Neuronal stem cell (in vitro differentiated cells): Measurements from ENCODE around the gene BCR.

ENCODE experiments used
- DNase-seq: peaks from one replicate; pipeline ENCODE4 v3.0.0-alpha.2; 2013; ENCODE audit warnings: low spot score
- H2AFZ ChIP-seq: one replicate; pipeline ENCODE4 v1.6.1; 2013; ENCODE audit warnings: mild to moderate bottlenecking, low read length, inconsistent platforms
- H2AK5ac ChIP-seq: 2 replicates; pipeline ENCODE4 v1.6.1; 2013; ENCODE audit warnings: low read depth, mild to moderate bottlenecking, inconsistent platforms, low read length, moderate library complexity, mixed read lengths
- H2BK120ac ChIP-seq: 2 replicates; pipeline ENCODE4 v1.6.1; 2013; ENCODE audit warnings: low read depth, mild to moderate bottlenecking, inconsistent platforms, low read length, moderate library complexity, mixed read lengths
- H2BK12ac ChIP-seq: one replicate; pipeline ENCODE4 v1.6.1; 2013; ENCODE audit warnings: low read length, inconsistent platforms
- H2BK15ac ChIP-seq: 2 replicates; pipeline ENCODE4 v1.6.1; 2013; ENCODE audit warnings: mild to moderate bottlenecking, low read length, inconsistent platforms, mixed read lengths
- H2BK5ac ChIP-seq: one replicate; pipeline ENCODE4 v1.6.1; 2013; ENCODE audit warnings: inconsistent platforms, mild to moderate bottlenecking, low read length, moderate library complexity
- H3K14ac ChIP-seq: one replicate; pipeline ENCODE4 v1.6.1; 2013; ENCODE audit warnings: low read length, inconsistent platforms
- H3K18ac ChIP-seq: 2 replicates; pipeline ENCODE4 v1.6.1; 2013; ENCODE audit warnings: low read length, inconsistent platforms
- H3K23ac ChIP-seq: 2 replicates; pipeline ENCODE4 v1.6.1; 2013; ENCODE audit warnings: low read depth, mild to moderate bottlenecking, mixed read lengths, low read length, inconsistent platforms; ENCODE audit not compliant: poor library complexity
- H3K27ac ChIP-seq: replicated peaks from 3 replicates; pipeline ENCODE4 v1.5.1; 2013; ENCODE audit warnings: low read length, inconsistent platforms
- H3K27me3 ChIP-seq, 3 experiments: 2 replicates each; pipeline ENCODE4 v1.6.1; 2013; ENCODE audit warnings: low read length in 3 of 3, mild to moderate bottlenecking in 2 of 3, inconsistent platforms in 1 of 3, low read depth in 1 of 3, mixed read lengths in 1 of 3, moderate library complexity in 1 of 3; ENCODE audit not compliant: control insufficient read depth in 3 of 3, insufficient read depth in 3 of 3
- H3K36me3 ChIP-seq, 2 donors: replicated peaks in 1 of 2; 2 replicates each; pipeline ENCODE4 v1.6.1; 2013; ENCODE audit warnings: low read length in 2 of 2; ENCODE audit not compliant: control insufficient read depth in 2 of 2, insufficient read depth in 2 of 2
- H3K4ac ChIP-seq: 2 replicates; pipeline ENCODE4 v1.6.1; 2013; ENCODE audit warnings: inconsistent platforms, mild to moderate bottlenecking, low read length, moderate library complexity
- H3K4me1 ChIP-seq, 2 donors: 1 replicate in 1 of 2; 2 replicates in 1 of 2; pipeline ENCODE4 v1.6.1; 2013; ENCODE audit warnings: low read length in 2 of 2, low read depth in 1 of 2; ENCODE audit not compliant: control insufficient read depth in 2 of 2, insufficient read depth in 1 of 2
- H3K4me2 ChIP-seq: one replicate; pipeline ENCODE4 v1.6.1; 2013; ENCODE audit warnings: mild to moderate bottlenecking, low read length, inconsistent platforms; ENCODE audit not compliant: insufficient read depth, poor library complexity, severe bottlenecking
- H3K4me3 ChIP-seq, 2 donors: 2 replicates each; pipeline ENCODE4 v1.5.1; 2013; ENCODE audit warnings: low read length in 2 of 2, mild to moderate bottlenecking in 2 of 2, inconsistent platforms in 1 of 2, moderate library complexity in 1 of 2
- H3K79me1 ChIP-seq: one replicate; pipeline ENCODE4 v1.6.1; 2013; ENCODE audit warnings: low read depth, mild to moderate bottlenecking, inconsistent platforms, low read length, moderate library complexity
- H3K9ac ChIP-seq: one replicate; pipeline ENCODE4 v1.6.1; 2013; ENCODE audit warnings: mild to moderate bottlenecking, low read depth, low read length, inconsistent platforms; ENCODE audit not compliant: poor library complexity
- H3K9me3 ChIP-seq, 2 donors: replicated peaks in 1 of 2; 2 replicates each; pipeline versions ENCODE3 to v1.6.1; 2013; ENCODE audit warnings: low read length in 2 of 2, mild to moderate bottlenecking in 2 of 2, inconsistent platforms in 1 of 2, low read depth in 1 of 2, mixed read lengths in 1 of 2, moderate library complexity in 1 of 2; ENCODE audit not compliant: control insufficient read depth in 2 of 2, insufficient read depth in 1 of 2
- H4K8ac ChIP-seq: one replicate; pipeline ENCODE4 v1.6.1; 2013; ENCODE audit warnings: low read depth, mild to moderate bottlenecking, inconsistent platforms, low read length, moderate library complexity
- H4K91ac ChIP-seq: one replicate; pipeline ENCODE4 v1.6.1; 2013; ENCODE audit warnings: low read length, low read depth, mild to moderate bottlenecking, inconsistent platforms; ENCODE audit not compliant: poor library complexity
- WGBS, 2 donors: extraction: QIAGEN DNeasy Blood & Tissue Kit; methylation state at CpG; one replicate each; pipeline ENCODE4 v1.1.7; 2013; ENCODE audit warnings: missing lambda C conversion rate in 2 of 2, mixed read lengths in 1 of 2; ENCODE audit not compliant: insufficient read length in 2 of 2, insufficient replicate concordance in 1 of 2; ENCODE audit errors: extremely low coverage in 2 of 2; 5-methylcytosine and 5-hydroxymethylcytosine counted together

Gene BCR

DNA sequence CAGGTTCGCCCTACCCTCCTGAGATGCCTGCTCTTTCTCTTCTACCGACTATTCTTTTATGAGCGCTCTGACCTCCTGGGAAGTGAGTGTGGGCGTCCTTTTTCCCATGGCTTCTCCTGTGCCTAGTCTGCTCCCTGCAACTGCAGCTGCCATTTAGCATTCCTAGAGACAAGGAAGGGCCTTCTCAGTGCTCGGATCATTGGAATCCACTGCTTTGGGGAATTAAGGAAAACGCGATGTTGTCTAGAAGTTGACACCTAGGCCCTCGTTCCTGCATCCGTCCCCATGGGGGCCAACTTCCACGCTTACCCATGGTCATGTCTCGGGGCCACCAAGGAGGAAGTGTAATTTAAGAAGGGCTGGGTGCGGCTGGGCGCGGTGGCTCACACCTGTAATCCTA is 95.4 kb downstream of the BCR start:
- Histone ChIP-seq H2AK5ac (no peak overlapping the region), H3K79me1 (peaks cover 2% of the 10 kb centered on the region), H3K27me3 (no peaks in the 10 kb centered on the region), H3K18ac (no peak overlapping the region), H3K4me1 (no peaks in the 10 kb centered on the region), H4K91ac (no peak overlapping the region), H3K27ac (no peak overlapping the region), H3K23ac (peak overlapping the region; percentile 17), H2BK5ac (no peak overlapping the region), H2BK15ac (no peak overlapping the region), H3K4me3 (no peak overlapping the region), H3K4me2 (no peak overlapping the region), H3K14ac (peak overlapping the region; percentile 58), H3K9ac (no peak overlapping the region), H3K4ac (no peak overlapping the region), H3K9me3 (peaks cover 0 to under 1% of the 10 kb centered on the region in 2 donors), H4K8ac (no peak overlapping the region), H2BK12ac (no peak overlapping the region), H2AFZ (no peak overlapping the region), H2BK120ac (no peak overlapping the region), H3K36me3 (peaks cover 57 to 91% of the 10 kb centered on the region in 2 donors)
- DNase-seq, result no peak
- no CpG with 5 or more reads among the region's 14 CpGs for WGBS, 2 donors

GRCh38 chr22:23276656-23277582 is 96.6 kb downstream of the BCR start:
- no peak overlapping the region for H3K4ac ChIP-seq
- H4K8ac ChIP-seq, result no peak overlapping the region
- no peak overlapping the region for H2AFZ ChIP-seq
- H3K4me3 ChIP-seq, result peak overlapping the region in 1 of 2 donors; percentile 24
- peaks cover 2% of the 10 kb centered on the region for H3K79me1 ChIP-seq
- no peak overlapping the region for H2AK5ac ChIP-seq
- H2BK120ac ChIP-seq, result no peak overlapping the region
- no peak overlapping the region for H2BK12ac ChIP-seq
- H2BK15ac ChIP-seq, result no peak overlapping the region
- no peak overlapping the region for H4K91ac ChIP-seq
- peaks cover 0 to 1% of the 10 kb centered on the region in 2 donors for H3K9me3 ChIP-seq
- H2BK5ac ChIP-seq, result peak overlapping the region; percentile 22
- peaks cover 3 to 5% of the 10 kb centered on the region in 2 donors for H3K4me1 ChIP-seq
- no peak for DNase-seq
- no peak overlapping the region for H3K18ac ChIP-seq
- H3K27me3 ChIP-seq, result no peaks in the 10 kb centered on the region
- no peak overlapping the region for H3K4me2 ChIP-seq
- no peak overlapping the region for H3K14ac ChIP-seq
- peak overlapping the region; percentile 75 for H3K23ac ChIP-seq
- no peak overlapping the region for H3K9ac ChIP-seq
- no CpG with 5 or more reads among the region's 20 CpGs for WGBS, 2 donors
- no peak overlapping the region for H3K27ac ChIP-seq
- peaks cover 55 to 84% of the 10 kb centered on the region in 2 donors for H3K36me3 ChIP-seq

DNA sequence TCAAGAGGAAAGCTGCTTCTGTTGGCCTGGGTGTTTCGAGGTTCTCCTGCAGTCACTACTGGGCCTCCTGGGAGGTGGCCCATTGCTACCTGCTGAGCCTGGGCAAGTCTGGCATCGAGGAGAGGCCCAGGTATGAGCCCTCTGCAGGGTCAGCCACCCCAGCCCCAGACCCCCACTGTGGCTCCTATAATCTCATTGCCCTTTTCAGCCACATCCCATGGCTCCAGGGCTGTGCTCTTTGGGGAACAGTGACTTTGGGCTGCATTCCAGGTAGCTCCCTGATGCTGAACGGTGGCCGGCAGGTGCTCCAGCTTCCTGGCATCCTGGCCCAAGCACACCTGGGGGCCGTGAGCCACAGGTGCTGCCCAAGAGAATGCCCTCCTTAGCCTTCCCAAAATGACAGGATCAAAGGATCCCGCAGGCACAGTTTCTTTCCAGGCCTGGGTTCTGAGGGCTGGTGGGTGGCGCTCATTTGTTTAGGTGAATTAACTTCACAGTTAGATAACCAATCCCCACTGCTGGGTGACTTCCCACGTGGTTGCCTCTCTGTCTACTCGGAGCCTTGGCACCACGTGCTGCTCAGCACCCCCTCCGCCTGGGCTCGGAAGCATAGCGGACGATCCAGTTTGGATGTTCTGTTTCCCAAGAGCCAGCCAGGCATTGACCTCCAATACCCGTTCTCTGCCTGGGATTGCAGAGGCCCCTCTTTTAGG is 97.4 kb downstream of the BCR start:
- no peaks in the 10 kb centered on the region for H3K27me3 ChIP-seq
- no peak overlapping the region for H3K4me2 ChIP-seq
- no peak overlapping the region for H2BK15ac ChIP-seq
- no CpG with 5 or more reads among the region's 15 CpGs for WGBS, 2 donors
- no peak overlapping the region for H3K9ac ChIP-seq
- no peak overlapping the region for H4K8ac ChIP-seq
- no peak overlapping the region for H2BK12ac ChIP-seq
- H3K4ac ChIP-seq, result no peak overlapping the region
- no peak overlapping the region for H2BK5ac ChIP-seq
- no peak overlapping the region for H4K91ac ChIP-seq
- DNase-seq, result no peak
- no peak overlapping the region for H2AFZ ChIP-seq
- no peak overlapping the region for H3K18ac ChIP-seq
- peaks cover 6% of the 10 kb centered on the region for H3K79me1 ChIP-seq
- peak overlapping the region; percentile 82 for H3K23ac ChIP-seq
- H2AK5ac ChIP-seq, result no peak overlapping the region
- peaks cover 3 to 5% of the 10 kb centered on the region in 2 donors for H3K4me1 ChIP-seq
- no peak overlapping the region for H2BK120ac ChIP-seq
- no peak overlapping the region for H3K14ac ChIP-seq
- no peak overlapping the region for H3K4me3 ChIP-seq
- no peak overlapping the region for H3K27ac ChIP-seq
- H3K36me3 ChIP-seq, result peaks cover 55 to 84% of the 10 kb centered on the region in 2 donors
- peaks cover 0 to 1% of the 10 kb centered on the region in 2 donors for H3K9me3 ChIP-seq
